Measurements from ENCODE around the gene GPR153. TPM values are rescaled to one million over a fixed set of nuclear protein-coding genes. Genes with fewer than 3 reads are reported as not detected.

The GPR153 gene
- total and polyA plus RNA-seq, 4 donors = 0.37 to 5.9 (median 2.7) TPM

- DNase-seq (ENCODE audit: low spot score) = no peak
- Histone ChIP-seq H3K9me3 (ENCODE audit: control insufficient read depth in 4 of 4, low read length in 3 of 4) (no peaks in the 10 kb centered on the region), H3K27ac (ENCODE audit: low read depth in 1 of 2, low read length in 2 of 2) (no peak overlapping the region), H3K4me3 (ENCODE audit: low read depth in 1 of 3, low read length in 3 of 3) (no peak overlapping the region), H3K9ac (ENCODE audit: low read depth in 1 of 2, low read length in 2 of 2) (no peak overlapping the region), H3K27me3 (ENCODE audit: control insufficient read depth in 4 of 4, insufficient read depth in 4 of 4, low read length in 3 of 4) (no peaks in the 10 kb centered on the region), H3K4me1 (ENCODE audit: control insufficient read depth in 4 of 4, insufficient read depth in 4 of 4, low read length in 3 of 4) (no peaks in the 10 kb centered on the region), H3K36me3 (ENCODE audit: control insufficient read depth in 4 of 4, insufficient read depth in 3 of 4, low read depth in 1 of 4, low read length in 3 of 4) (peaks cover 0 to 4% (median under 1%) of the 10 kb centered on the region in 4 donors)
- WGBS = 47% methylated on average over 7 of the region's 7 CpGs
- TF ChIP-seq RAD21 (IDR thresholded peaks at IDR 0.05) = no peak
- TF ChIP-seq CTCF (IDR thresholded peaks at IDR 0.05; ENCODE audit: low read depth, low read length, missing input control) = no peak
- TF ChIP-seq NR2F2 (IDR thresholded peaks at IDR 0.05) = no peak
- TF ChIP-seq HNF4G (IDR thresholded peaks at IDR 0.05) = no peak
- no peak for TF ChIP-seq EGR1 (IDR thresholded peaks at IDR 0.05; ENCODE audit: low read depth in 2 of 2)
- TF ChIP-seq REST (IDR thresholded peaks at IDR 0.05) = no peak
- TF ChIP-seq TAF1 (conservative IDR thresholded peaks at IDR 0.05) = no peak
- TF ChIP-seq HNF4A (conservative IDR thresholded peaks at IDR 0.05) = no peak
- TF ChIP-seq GABPA (IDR thresholded peaks at IDR 0.05 in 1 of 2, conservative IDR thresholded peaks at IDR 0.05 in 1 of 2) = no peak
Observed at GRCh38 chr1:6302568-6302967, 41.7 kb upstream of the GPR153 start.

GRCh38 chr1:6301526-6301925, 40.6 kb upstream of the GPR153 start:
- Histone ChIP-seq H3K27ac (ENCODE audit: low read depth in 1 of 2, low read length in 2 of 2) (no peak overlapping the region), H3K4me1 (ENCODE audit: control insufficient read depth in 4 of 4, insufficient read depth in 4 of 4, low read length in 3 of 4) (no peaks in the 10 kb centered on the region)
- 90% methylated on average over 8 of the region's 8 CpGs for WGBS

More at GRCh38 chr1:6301526-6301925, 40.6 kb upstream of the GPR153 start:
- no peaks in the 10 kb centered on the region for H3K27me3 ChIP-seq (ENCODE audit: control insufficient read depth in 4 of 4, insufficient read depth in 4 of 4, low read length in 3 of 4)
- no peak overlapping the region for H3K9ac ChIP-seq (ENCODE audit: low read depth in 1 of 2, low read length in 2 of 2)
- no peak for TF ChIP-seq RXRA (IDR thresholded peaks at IDR 0.05)
- TF ChIP-seq FOXA2 (IDR thresholded peaks at IDR 0.05) = no peak
- no peak for TF ChIP-seq JUND (IDR thresholded peaks at IDR 0.05)
- no peak for TF ChIP-seq NR2F2 (IDR thresholded peaks at IDR 0.05)
- no peak for TF ChIP-seq GABPA (IDR thresholded peaks at IDR 0.05 in 1 of 2, conservative IDR thresholded peaks at IDR 0.05 in 1 of 2)
- TF ChIP-seq FOXA1 (IDR thresholded peaks at IDR 0.05) = no peak
- TF ChIP-seq RAD21 (IDR thresholded peaks at IDR 0.05) = no peak
- TF ChIP-seq, protein P1, sequence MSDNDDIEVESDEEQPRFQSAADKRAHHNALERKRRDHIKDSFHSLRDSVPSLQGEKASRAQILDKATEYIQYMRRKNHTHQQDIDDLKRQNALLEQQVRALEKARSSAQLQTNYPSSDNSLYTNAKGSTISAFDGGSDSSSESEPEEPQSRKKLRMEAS (IDR thresholded peaks at IDR 0.05) = no peak
- TF ChIP-seq HNF4A (conservative IDR thresholded peaks at IDR 0.05) = no peak
- no peak for TF ChIP-seq REST (IDR thresholded peaks at IDR 0.05)
- TF ChIP-seq HNF4G (IDR thresholded peaks at IDR 0.05) = no peak
- TF ChIP-seq CTCF (IDR thresholded peaks at IDR 0.05; ENCODE audit: low read depth, low read length, missing input control) = no peak
- TF ChIP-seq ATF3 (IDR thresholded peaks at IDR 0.05) = no peak
- no peak for TF ChIP-seq TAF1 (conservative IDR thresholded peaks at IDR 0.05)
- TF ChIP-seq SP1 (IDR thresholded peaks at IDR 0.05) = no peak
- no peak for TF ChIP-seq EGR1 (IDR thresholded peaks at IDR 0.05; ENCODE audit: low read depth in 2 of 2)
- no peak for DNase-seq (ENCODE audit: low spot score)
- H3K36me3 ChIP-seq (ENCODE audit: control insufficient read depth in 4 of 4, insufficient read depth in 3 of 4, low read depth in 1 of 4, low read length in 3 of 4) = peaks cover 0 to 2% (median under 1%) of the 10 kb centered on the region in 4 donors
- H3K4me3 ChIP-seq (ENCODE audit: low read depth in 1 of 3, low read length in 3 of 3) = no peak overlapping the region
- H3K9me3 ChIP-seq (ENCODE audit: control insufficient read depth in 4 of 4, low read length in 3 of 4) = no peaks in the 10 kb centered on the region

All from liver (tissue), 9 donors.